HG02885 (cell line): ENCODE results near the gene SENP6.
"Not testable (repeated sequence)": the region's sequence is repeated elsewhere in the genome, so short reads cannot be mapped to it uniquely, and the experiment has no call there.

Experiments used
- ATAC-seq: cut with Tn5 transposase; IDR thresholded peaks from one replicate; pipeline ENCODE4 v1.9.1; 2021; ENCODE audit warnings: mild to moderate bottlenecking; ENCODE audit not compliant: unreplicated experiment, poor library complexity

The SENP6 gene

DNA sequence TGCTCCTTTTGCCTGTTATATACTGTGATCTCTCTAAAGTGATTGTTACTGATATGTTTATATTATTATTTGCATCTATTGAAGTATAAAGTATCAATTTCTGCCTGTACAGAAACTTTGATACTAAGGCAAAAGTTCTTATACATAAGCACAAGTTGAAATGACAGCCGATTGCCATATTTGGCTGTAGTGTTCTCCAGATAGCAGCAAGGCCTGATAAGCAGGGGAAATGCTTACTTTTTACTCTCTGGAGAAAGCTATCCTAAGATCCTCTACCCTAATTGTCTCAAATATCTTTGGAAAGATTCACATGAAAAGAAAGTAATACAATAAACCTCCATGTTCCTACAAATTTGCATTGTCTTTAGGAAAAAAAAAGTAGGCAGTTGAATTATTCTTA lies 31.4 kb downstream of the SENP6 start:
- ATAC-seq, result no peak

DNA sequence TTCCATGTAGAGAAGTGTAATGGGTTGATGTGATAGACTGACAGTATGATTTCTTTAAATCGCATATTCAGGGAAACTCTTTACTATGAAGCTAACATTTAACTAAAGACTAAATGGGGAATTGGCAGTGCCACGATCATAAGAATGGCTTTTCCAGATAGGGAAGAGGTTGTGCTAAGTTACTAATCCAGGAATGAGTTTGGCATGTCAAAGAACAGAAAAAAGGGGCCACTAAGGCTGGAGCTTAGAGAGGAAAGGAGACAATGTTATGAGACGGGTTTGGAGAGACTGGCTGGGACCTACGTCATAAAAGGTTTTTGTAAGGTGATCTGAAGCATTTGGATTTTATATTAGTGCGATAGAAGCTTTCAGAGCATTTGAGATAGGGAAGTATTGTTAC lies 40.6 kb downstream of the SENP6 start:
- ATAC-seq, result no peak

DNA sequence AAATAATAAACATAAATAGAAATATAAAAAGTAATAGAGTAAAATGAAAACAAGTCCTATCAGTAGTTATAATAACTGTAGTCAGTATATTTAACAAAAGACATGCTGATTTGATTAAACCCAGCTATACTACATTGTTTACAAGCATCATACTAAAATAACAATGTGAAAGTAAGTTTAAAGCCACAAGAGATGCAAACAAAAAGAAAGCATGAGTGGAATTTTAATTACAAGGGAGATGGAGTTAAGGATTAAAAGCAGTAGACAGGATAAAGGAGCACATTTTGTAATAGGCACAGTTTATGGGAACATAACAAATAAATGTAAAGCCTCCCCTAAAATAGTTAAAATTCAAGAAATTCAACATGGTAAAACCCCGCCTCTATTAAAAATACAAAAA lies 41.5 kb downstream of the SENP6 start:
- no peak for ATAC-seq

DNA sequence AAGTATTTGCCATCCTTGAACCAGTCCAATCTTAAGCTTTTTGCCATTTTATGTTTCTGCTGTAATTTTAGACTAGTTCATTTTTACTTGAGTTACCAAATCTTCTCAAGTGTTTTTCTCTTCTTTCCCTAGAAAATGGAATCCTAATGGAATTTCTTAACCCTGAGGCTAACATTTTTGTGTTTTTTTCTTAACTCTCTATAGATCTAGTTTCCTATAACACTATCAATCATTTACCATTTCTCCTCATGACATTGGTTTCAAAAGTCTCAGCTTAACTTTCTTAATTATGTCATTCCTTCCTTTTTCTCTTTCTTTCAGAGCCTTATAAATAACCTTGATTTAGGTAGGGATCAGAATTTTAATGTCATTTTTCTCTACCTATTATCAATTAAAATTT lies 54.8 kb downstream of the SENP6 start:
- no peak for ATAC-seq

DNA sequence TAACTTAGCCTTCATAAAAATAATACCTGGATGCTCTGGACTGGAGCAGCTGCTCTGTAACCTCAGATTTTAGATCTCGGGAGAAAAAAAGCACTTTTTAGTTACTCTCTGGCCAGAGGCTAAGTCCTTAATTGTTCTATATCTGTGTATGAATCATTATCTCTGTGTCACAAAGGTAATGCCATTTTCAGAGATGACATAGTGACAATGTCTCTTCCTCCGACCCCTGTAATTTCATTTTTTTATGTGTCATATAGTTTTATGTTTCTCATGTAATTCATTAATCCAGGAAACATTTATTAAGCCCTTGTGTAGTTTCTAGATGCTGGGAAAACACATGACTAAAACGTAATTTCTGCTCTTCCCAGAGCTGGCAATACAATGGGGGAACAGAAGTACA lies 55.6 kb downstream of the SENP6 start:
- no peak for ATAC-seq

DNA sequence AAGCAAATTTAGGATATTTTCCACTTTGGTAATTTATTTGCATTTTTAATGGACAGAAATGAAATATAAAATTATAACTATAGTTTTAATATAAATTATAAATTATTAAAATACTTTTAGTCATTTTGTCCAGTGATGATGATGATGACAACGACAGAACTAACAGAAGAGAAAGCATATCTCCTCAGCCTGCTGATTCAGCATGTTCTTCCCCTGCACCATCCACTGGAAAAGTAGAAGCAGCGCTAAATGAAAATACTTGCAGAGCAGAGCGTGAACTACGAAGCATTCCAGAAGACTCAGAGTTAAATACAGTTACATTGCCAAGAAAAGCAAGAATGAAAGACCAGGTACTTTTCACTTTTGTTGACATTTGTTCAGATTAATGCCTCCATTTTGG lies 64.9 kb downstream of the SENP6 start:
- no peak for ATAC-seq

DNA sequence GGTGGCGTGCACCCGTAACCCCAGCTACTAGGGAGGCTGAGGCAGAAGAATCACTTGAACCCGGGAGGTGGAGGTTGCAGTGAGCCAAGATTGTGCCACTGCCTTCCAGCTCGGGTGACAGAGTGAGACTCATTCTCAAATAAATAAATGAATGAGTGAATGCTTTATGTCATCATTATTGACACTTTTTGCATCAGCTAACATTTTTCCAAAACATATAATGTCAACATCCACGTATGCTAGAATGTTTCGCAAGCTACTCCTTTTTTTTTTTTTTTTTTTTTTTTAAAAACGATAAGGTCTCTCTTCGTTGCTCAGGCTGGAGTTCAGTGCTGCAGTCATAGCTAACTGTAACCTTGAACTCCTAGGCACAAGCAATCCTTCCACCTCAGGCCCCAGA lies 72.2 kb downstream of the SENP6 start:
- no peak for ATAC-seq

DNA sequence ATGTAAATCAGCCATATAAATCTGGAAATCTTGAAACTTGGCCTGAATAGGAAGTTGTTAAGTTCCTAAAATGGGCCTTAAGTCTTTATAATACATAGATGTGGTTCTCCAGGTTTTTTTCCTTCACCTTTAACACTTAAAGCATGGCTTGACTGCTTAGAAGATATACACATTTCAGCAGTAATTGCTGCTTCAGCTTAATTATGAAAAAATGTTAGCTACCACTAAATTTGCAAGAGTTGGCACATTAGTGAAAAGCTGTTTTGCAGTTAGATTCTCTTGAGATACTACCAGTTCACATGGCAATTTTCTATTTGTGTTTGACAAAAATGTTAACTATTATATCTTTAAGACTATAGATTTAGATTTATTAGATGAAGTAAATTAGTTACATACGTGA lies 74.7 kb downstream of the SENP6 start:
- no peak for ATAC-seq

DNA sequence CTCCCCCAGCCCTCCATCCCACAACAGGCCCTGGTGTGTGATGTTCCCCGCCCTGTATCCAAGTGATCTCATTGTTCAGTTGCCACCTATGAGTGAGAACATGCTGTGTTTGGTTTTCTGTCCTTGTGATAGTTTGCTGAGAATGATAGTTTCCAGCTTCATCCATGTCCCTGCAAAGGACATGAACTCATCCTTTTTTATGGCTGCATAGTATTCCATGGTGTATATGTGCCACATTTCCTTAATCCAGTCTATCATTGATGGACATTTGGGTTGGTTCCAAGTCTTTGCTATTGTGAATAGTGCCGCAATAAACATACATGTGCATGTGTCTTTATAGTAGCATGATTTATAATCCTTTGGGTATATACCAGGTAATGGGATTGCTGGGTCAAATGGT lies 80.9 kb downstream of the SENP6 start:
- not testable (repeated sequence) for ATAC-seq

DNA sequence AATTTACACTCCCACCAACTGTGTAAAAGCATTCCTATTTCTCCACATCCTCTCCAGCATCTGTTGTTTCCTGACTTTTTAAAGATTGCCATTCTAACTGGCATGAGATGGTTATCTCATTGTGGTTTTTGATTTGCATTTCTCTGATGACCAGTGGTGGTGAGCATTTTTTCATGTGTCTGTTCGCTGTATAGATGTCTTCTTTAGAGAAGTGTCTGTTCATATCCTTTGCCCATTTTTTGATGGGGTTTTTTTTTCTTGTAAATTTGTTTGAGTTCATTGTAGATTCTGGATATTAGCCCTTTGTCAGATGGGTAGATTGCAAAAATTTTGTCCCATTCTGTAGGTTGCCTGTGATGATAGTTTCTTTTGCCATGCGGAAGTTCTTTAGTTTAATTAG lies 81.3 kb downstream of the SENP6 start:
- ATAC-seq, result not testable (repeated sequence)

DNA sequence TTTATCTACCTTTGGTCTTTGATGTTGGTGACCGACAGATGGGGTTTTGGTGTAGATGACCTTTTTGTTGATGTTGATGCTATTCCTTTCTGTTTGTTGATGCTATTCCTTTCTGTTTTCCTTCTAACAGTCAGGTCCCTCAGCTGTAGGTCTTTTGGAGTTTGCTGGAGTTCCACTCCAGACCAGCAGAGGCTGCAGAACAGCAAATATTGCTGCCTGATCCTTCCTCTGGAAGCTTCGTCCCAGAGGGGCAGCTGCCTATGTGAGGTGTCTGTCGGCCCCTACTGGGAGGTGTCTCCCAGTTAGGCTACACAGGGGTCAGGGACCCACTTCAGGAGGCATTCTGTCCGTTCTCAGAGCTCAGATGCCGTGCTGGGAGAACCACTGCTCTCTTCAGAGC lies 85.9 kb downstream of the SENP6 start:
- not testable (repeated sequence) for ATAC-seq

DNA sequence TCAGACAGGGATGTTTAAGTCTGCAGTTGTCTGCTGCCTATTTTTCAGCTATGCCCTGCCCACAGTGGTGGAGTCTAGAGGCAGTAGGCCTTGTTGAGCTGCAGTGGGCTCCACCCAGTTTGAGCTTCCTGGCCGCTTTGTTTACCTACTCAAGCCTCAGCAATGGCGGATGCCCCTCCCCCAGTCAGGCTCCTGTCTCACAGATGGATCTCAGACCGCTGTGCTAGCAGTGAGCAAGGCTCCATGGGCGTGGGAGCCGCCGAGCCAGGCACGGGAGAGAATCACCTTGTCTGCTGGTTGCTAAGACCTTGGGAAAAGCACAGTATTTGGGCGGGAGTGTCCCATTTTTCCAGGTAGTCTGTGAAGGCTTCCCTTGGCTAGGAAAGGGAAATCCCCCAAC lies 86.3 kb downstream of the SENP6 start:
- not testable (repeated sequence) for ATAC-seq

DNA sequence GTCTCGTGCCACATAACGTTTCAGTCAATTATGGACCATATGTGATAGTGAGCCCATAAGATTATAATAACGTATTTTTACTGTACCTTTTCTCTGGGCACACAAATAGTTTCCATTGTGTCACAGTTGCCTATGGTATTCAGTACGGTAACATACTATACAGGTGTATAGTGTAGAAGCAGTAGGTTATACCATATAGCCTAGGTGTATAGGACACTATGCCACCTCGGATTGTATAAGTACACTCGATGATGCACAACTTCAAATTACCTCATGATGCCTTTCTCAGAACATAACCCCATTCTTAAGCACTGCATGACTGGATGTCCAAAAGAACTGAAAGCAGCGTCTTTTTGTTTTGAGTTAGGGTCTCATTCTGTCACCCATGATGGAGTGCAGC lies 87.9 kb downstream of the SENP6 start:
- no peak for ATAC-seq

DNA sequence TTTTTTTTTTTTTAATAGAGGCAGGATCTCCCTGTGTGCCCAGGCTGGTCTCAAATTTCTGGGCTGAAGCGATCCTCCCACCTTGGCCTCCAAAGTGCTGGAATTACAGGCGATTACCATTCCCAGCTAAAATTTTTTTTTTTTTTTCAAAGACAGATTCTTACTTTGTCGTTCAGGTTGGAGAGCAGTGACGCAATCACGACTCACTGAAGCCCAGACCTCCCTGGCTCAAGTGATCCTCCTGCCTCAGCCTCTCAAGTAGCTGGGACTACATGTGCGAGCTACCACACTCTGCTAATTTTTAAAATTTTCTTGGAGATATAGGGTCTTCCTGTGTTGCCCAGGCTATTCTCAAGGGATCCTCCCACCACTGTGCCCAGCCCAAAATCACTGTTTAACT lies 89.3 kb downstream of the SENP6 start:
- no peak for ATAC-seq

DNA sequence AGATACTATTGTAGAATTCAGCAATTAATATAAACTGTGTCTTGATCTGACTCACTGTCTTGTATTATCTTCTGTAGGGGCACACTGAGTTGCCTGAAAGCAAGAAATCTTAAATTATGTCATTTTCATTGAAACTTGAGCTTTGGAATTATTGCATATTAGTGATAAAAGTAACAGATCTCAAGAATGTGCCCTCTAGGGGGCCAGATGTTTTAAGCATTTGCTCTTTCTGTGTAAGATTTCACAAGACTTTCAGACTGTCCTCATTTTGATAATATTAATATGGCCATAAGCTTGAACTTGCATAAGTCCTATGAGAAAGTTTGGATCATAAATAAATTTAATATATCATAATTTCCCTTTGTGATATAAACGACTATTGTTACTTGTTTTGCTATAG lies 91.9 kb downstream of the SENP6 start:
- no peak for ATAC-seq

DNA sequence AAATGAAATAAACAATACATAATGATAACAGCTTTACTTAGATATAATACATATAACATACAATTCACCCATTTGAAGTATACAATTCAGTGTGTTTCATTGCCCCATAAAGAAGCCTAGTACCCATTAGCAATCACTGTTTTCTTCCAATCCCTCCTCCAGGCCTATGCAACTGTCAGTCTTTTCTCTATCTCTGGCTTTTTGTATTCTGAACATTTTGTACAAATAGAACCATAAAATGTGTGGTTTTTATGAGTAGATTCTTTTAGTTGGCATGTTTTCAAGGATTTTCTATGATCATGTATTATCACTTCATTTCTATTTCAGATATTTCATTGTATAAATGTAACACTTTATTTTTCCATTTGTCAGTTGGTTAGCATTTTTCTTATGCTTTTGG lies 92.7 kb downstream of the SENP6 start:
- ATAC-seq, result no peak

DNA sequence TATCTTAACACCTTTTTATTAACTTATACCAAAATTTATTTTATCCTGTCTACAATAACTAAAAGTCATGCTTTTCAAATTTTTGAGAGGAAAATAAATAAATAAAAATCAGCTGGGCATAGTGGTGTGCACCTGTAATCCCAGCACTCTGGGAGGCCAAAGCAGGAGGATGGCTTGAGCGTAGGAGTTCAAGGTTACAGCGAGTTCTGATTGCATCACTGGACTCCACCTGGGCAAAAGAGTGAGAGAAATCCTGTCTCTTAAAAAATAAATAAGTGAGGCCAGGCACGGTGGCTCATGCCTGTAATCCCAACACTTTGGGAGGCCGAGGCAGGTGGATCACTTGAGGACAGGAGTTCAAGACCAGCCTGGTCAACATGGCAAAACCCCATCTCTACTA lies 106.7 kb downstream of the SENP6 start:
- not testable (repeated sequence) for ATAC-seq

DNA sequence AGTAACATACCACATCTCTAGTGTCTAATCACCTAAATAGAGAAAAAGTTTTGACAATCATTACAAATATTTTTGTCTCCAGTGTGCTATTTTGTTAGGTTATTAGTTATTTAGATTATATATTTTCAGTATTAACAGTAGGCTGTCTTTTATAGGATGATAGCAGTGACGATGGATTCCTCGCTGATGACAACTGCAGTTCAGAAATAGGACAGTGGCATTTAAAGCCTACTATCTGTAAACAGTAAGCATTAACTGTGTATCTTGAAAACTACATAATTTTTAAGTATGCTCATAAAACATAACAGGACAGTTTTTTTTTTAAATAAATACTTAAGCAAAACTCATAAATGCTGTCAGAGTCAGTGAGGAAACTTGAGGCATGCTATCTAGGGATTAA lies 109.5 kb downstream of the SENP6 start:
- ATAC-seq, result no peak

DNA sequence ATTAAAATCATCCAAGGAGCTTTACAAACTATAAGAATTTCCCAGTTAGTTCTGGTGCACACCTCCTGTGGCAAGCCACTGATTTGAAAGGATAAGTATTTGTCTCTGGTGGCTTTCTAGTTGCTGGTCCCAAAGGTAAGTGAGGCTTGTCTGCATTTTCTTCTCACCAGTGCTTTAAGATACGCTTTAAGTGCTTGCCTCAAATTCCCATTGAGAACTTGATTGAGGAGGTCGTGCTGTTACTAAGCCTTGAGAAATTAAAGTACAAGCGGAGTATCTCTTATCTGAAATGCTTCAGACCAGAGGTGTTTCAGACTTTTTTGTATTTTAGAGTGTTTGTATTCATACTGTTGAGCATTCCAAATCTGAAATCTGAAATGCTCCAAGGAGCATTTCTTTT lies 117.5 kb downstream of the SENP6 start:
- no peak for ATAC-seq

DNA sequence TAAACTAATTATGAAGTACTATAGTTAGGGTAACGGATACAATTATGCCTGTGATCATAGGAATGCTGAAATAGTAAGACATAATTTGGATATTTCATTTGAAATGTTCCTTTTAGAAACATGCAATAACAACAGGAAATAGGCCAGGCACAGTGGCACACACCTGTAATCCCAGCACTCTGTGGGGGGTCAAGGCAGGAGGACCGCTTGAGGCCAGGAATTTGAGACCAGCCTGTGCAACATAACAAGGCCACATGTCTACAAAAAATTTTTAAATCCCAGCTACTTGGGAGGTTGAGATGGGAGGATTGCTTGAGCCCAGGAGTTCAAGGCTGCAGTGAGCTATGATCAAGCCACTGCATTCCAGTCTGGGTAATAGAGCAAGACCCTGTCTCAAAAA lies 121.7 kb downstream of the SENP6 start:
- ATAC-seq, result no peak

DNA sequence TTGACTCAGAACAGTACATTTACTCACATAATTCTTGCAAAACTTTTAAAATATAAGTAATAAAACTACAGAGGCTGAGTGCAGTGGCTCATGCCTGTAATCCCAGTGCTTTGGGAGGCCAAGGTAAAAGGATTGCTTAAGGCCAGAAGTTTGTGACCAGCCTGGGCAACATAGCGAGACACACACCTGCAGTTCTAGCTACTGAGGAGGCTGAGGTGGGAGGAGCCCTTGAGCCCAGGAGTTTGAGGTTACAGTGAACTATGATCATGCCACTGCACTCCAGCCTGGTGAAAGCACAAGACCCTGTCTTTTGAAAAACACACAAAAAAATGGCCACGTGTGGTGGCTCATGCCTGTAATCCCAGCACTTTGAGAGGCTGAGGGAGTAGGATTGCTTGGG lies 125.5 kb downstream of the SENP6 start:
- ATAC-seq, result no peak

DNA sequence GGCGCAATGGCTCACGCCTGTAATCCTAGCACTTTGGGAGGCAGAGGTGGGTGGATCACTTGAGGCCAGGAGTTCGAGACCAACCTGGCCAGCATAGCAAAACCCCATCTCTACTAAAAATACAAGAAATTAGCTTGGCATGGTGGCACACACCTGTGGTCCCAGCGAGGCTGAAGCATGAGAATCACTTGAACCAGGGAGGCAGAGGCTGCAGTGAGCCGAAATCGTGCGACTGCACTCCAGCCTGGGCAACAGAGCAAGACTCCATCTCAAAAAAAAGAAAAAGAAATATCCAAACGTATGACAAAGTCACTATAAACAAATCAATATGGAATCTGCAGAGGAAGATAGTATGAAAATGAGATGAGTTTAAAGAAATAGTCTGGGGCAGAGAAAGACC lies 129.3 kb downstream of the SENP6 start:
- ATAC-seq, result not testable (repeated sequence)

DNA sequence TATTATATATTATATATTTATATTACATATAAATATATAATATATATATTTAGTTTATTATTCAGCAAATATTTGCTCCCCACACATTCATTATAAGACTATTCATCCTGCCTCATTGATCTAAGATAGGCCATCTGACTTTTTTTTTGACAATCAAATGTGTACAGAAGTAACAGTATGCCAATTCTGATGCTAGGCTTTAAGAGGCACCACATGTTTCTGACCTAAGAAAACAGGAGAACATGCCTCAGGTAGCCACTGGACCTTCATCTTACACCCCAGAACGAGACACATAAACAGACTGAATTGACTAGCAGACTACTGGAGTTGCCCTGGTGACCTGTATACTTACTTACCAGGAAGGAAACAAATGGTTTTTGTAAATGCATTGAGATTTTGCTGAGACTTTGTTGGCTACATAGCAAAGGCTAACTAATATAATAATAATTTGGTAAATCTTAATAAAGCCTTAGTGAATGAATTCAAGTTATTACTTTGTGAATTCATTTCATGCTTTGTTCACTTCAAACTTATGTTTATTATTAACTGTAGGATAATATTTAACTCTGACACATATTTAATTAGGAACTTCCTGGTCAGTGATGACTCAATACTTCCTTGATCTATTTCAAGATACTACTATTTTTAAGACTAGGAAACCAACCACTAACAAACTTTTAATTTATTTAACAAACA lies 134.0 kb downstream of the SENP6 start:
- peak; percentile 66 for ATAC-seq
